GM23248 (cell line): ENCODE results near the gene BCL2. TPM values are rescaled to one million over a fixed set of nuclear protein-coding genes. Genes with fewer than 3 reads are reported as not detected.

ENCODE experiments used
- DNase-seq: peaks from one replicate; pipeline ENCODE4 v3.0.0-alpha.2; 2015
- H2AFZ ChIP-seq: fragments of 200-600 bp; sonication (generic); 2 replicates; pipeline ENCODE4 v1.6.1; 2016; ENCODE audit warnings: antibody characterized with exemption
- H3F3A ChIP-seq: fragments of 200-600 bp; sonication (generic); 2 replicates; pipeline ENCODE4 v1.6.1; 2016; ENCODE audit warnings: mild to moderate bottlenecking, antibody characterized with exemption, mixed run types; ENCODE audit not compliant: insufficient read depth
- H3K27ac ChIP-seq: fragments of 200-600 bp; sonication (generic); 2 replicates; pipeline ENCODE4 v1.5.1; 2016; ENCODE audit warnings: mild to moderate bottlenecking
- H3K27me3 ChIP-seq: fragments of 200-600 bp; sonication (generic); replicated peaks from 2 replicates; pipeline ENCODE4 v1.6.1; 2016; ENCODE audit warnings: mild to moderate bottlenecking; ENCODE audit not compliant: insufficient read depth
- H3K36me3 ChIP-seq: fragments of 200-600 bp; sonication (generic); 2 replicates; pipeline ENCODE4 v1.6.1; 2016; ENCODE audit warnings: low read depth, mild to moderate bottlenecking
- H3K4me1 ChIP-seq: fragments of 200-600 bp; sonication (generic); 2 replicates; pipeline ENCODE4 v1.6.1; 2016; ENCODE audit warnings: mild to moderate bottlenecking; ENCODE audit not compliant: insufficient read depth
- H3K4me2 ChIP-seq: fragments of 200-600 bp; sonication (generic); one replicate; pipeline ENCODE4 v1.6.1; 2016; ENCODE audit warnings: mild to moderate bottlenecking; ENCODE audit not compliant: unreplicated experiment
- H3K4me3 ChIP-seq: fragments of 200-600 bp; sonication (generic); 2 replicates; pipeline ENCODE4 v1.5.1; 2016; ENCODE audit warnings: mild to moderate bottlenecking
- H3K79me2 ChIP-seq: fragments of 200-600 bp; sonication (generic); 2 replicates; pipeline ENCODE4 v1.6.1; 2016; ENCODE audit warnings: mild to moderate bottlenecking; ENCODE audit not compliant: insufficient read depth
- H3K9ac ChIP-seq: fragments of 200-600 bp; sonication (generic); 2 replicates; pipeline ENCODE4 v1.6.1; 2016; ENCODE audit warnings: mild to moderate bottlenecking
- H3K9me2 ChIP-seq: fragments of 200-600 bp; sonication (generic); 2 replicates; pipeline ENCODE4 v1.6.1; 2016; ENCODE audit warnings: mixed run types, mild to moderate bottlenecking, moderate library complexity; ENCODE audit not compliant: insufficient read depth
- H3K9me3 ChIP-seq: fragments of 200-600 bp; sonication (generic); one replicate; pipeline ENCODE4 v1.6.1; 2017; ENCODE audit warnings: low read depth
- H4K20me1 ChIP-seq: fragments of 200-600 bp; sonication (generic); 2 replicates; pipeline ENCODE4 v1.6.0; 2016; ENCODE audit not compliant: insufficient read depth
- EZH2 ChIP-seq: fragments of 200-600 bp; sonication (generic); IDR thresholded peaks from 2 replicates; pipeline ENCODE4 v1.6.1; 2018; ENCODE audit warnings: antibody characterized with exemption, mild to moderate bottlenecking; ENCODE audit not compliant: insufficient read depth, poor library complexity, severe bottlenecking
- EZH2phosphoT487 ChIP-seq: fragments of 200-600 bp; sonication (generic); IDR thresholded peaks from 2 replicates; pipeline ENCODE4 v1.6.1; 2018; ENCODE audit warnings: antibody characterized with exemption, moderate library complexity, mild to moderate bottlenecking, low read depth; ENCODE audit not compliant: insufficient read depth
- WGBS, 2 experiments: methylation state at CpG; one replicate each; pipeline ENCODE4 v1.1.6; 2015 to 2017; ENCODE audit warnings: low lambda C conversion rate in 2 of 2, low coverage in 1 of 2; ENCODE audit errors: missing lambda C conversion rate in 2 of 2; 5-methylcytosine and 5-hydroxymethylcytosine counted together
- in situ Hi-C: fragments of 300-500 bp; cut with MboI; formaldehyde crosslinking; loops from 2 replicates; pipeline ENCODE4 v1.15.0; 2020
- polyA plus RNA-seq: library from polyadenylated mRNA; unstranded; fragments of >200 nt; fragmentation: Nextera tagmentation; extraction: Ambion mirVana; gene quantifications from 2 replicates; pipeline ENCODE4 v1.2.1, GENCODE V29; 2016
- total RNA-seq: library from RNA; depleted of rRNA; stranded (reverse); fragments of >200 nt; shearing (Covaris generic); gene quantifications from 2 replicates; pipeline ENCODE4 v1.2.3, GENCODE V29; 2014

Gene BCL2
- total and polyA plus RNA-seq, 2 experiments from 2014 or later: 0.30 to 1.5 TPM

- peaks cover 12% of the 10 kb centered on the region for H3K4me1 ChIP-seq
- H3K27me3 ChIP-seq: no peaks in the 10 kb centered on the region
- in situ Hi-C loops: no loop called here
- H3K27ac ChIP-seq: no peak overlapping the region
- 62 to 63% methylated on average over 2 of the region's 2 CpGs for WGBS, 2 experiments
- H3K9ac ChIP-seq: no peak overlapping the region
- H4K20me1 ChIP-seq: no peaks in the 10 kb centered on the region
- TF ChIP-seq EZH2phosphoT487: no peak
- no peak for TF ChIP-seq EZH2
- no peak overlapping the region for H3K4me3 ChIP-seq
- no peak overlapping the region for H3K4me2 ChIP-seq
- DNase-seq: no peak
- H2AFZ ChIP-seq: no peak overlapping the region
- no peaks in the 10 kb centered on the region for H3K9me3 ChIP-seq
- no peaks in the 10 kb centered on the region for H3K36me3 ChIP-seq
- H3K9me2 ChIP-seq: no peaks in the 10 kb centered on the region
- no peaks in the 10 kb centered on the region for H3K79me2 ChIP-seq
- peaks cover 12% of the 10 kb centered on the region for H3F3A ChIP-seq
Measured at GRCh38 chr18:63232826-63233225, 86.7 kb downstream of the BCL2 start.

GRCh38 chr18:63229971-63230370 lies 89.6 kb downstream of the BCL2 start:
- Histone ChIP-seq H3K36me3 (no peaks in the 10 kb centered on the region), H2AFZ (0 out of 2 replicates have a peak overlapping the region, but pooled peaks have one; percentile 10), H3F3A (no peaks in the 10 kb centered on the region), H3K9me3 (no peaks in the 10 kb centered on the region), H3K27ac (no peak overlapping the region), H3K4me2 (no peak overlapping the region), H3K9me2 (no peaks in the 10 kb centered on the region), H3K27me3 (no peaks in the 10 kb centered on the region), H3K4me1 (no peaks in the 10 kb centered on the region), H4K20me1 (no peaks in the 10 kb centered on the region), H3K9ac (no peak overlapping the region), H3K79me2 (no peaks in the 10 kb centered on the region), H3K4me3 (no peak overlapping the region)
- TF ChIP-seq EZH2 (no peak), EZH2phosphoT487 (no peak)
- no peak for DNase-seq
- in situ Hi-C loops: no loop called here

- 72 to 78% methylated on average over 6 of the region's 6 CpGs for WGBS, 2 experiments
- Histone ChIP-seq H3K79me2 (no peaks in the 10 kb centered on the region), H2AFZ (no peak overlapping the region), H3K4me1 (no peaks in the 10 kb centered on the region), H3K4me2 (no peak overlapping the region), H3K9me2 (no peaks in the 10 kb centered on the region), H3K36me3 (no peaks in the 10 kb centered on the region), H3K9me3 (no peaks in the 10 kb centered on the region), H3K27ac (no peak overlapping the region), H4K20me1 (no peaks in the 10 kb centered on the region), H3K4me3 (no peak overlapping the region), H3K27me3 (no peaks in the 10 kb centered on the region), H3F3A (no peaks in the 10 kb centered on the region), H3K9ac (no peak overlapping the region)
- TF ChIP-seq EZH2: no peak
- TF ChIP-seq EZH2phosphoT487: no peak
- in situ Hi-C loops: no loop called here
- no peak for DNase-seq
Measured at GRCh38 chr18:63225434-63225833, 94.1 kb downstream of the BCL2 start.

GRCh38 chr18:63224630-63225029 lies 94.9 kb downstream of the BCL2 start:
- Histone ChIP-seq H3K36me3 (no peaks in the 10 kb centered on the region), H3K27me3 (no peaks in the 10 kb centered on the region), H4K20me1 (no peaks in the 10 kb centered on the region), H3K27ac (no peak overlapping the region), H3K4me2 (no peak overlapping the region), H3K9ac (no peak overlapping the region), H3K9me2 (no peaks in the 10 kb centered on the region), H3K4me3 (no peak overlapping the region), H3F3A (no peaks in the 10 kb centered on the region), H3K79me2 (no peaks in the 10 kb centered on the region), H3K9me3 (no peaks in the 10 kb centered on the region), H3K4me1 (no peaks in the 10 kb centered on the region), H2AFZ (no peak overlapping the region)
- 83 to 97% methylated on average over 2 of the region's 2 CpGs for WGBS, 2 experiments
- in situ Hi-C loops: no loop called here
- no peak for TF ChIP-seq EZH2
- TF ChIP-seq EZH2phosphoT487: no peak
- no peak for DNase-seq

- DNase-seq: no peak
- Histone ChIP-seq H3K36me3 (no peaks in the 10 kb centered on the region), H3K4me2 (no peak overlapping the region), H3K79me2 (no peaks in the 10 kb centered on the region), H4K20me1 (no peaks in the 10 kb centered on the region), H3K27ac (no peak overlapping the region), H2AFZ (no peak overlapping the region), H3K9ac (no peak overlapping the region), H3K27me3 (no peaks in the 10 kb centered on the region), H3K9me2 (no peaks in the 10 kb centered on the region), H3F3A (no peaks in the 10 kb centered on the region), H3K4me3 (no peak overlapping the region), H3K4me1 (no peaks in the 10 kb centered on the region), H3K9me3 (no peaks in the 10 kb centered on the region)
- 12 to 22% methylated on average over 2 of the region's 2 CpGs for WGBS, 2 experiments
- in situ Hi-C loops: no loop called here
- no peak for TF ChIP-seq EZH2
Measured at GRCh38 chr18:63223837-63224236, 95.7 kb downstream of the BCL2 start.
